Measurements from ENCODE around the gene CMTM8.
A peak's percentile ranks its signal among the peaks of the same experiment; 100 is the strongest.

Gene CMTM8

GRCh38 chr3:32413845-32414521 is 175.5 kb downstream of the CMTM8 start:
- peaks cover 58% of the 10 kb centered on the region for H3K4me1 Mint-ChIP-seq
- H3K36me3 Mint-ChIP-seq (ENCODE audit: low read depth) = peaks cover 1% of the 10 kb centered on the region
- no peak for ATAC-seq
- H3K9me3 Mint-ChIP-seq = no peaks in the 10 kb centered on the region
- H3K27ac Mint-ChIP-seq = peak overlapping the region; percentile 75
- H3K4me3 Mint-ChIP-seq = peak overlapping the region; percentile 2
- no peak for DNase-seq
- no peaks in the 10 kb centered on the region for H3K27me3 Mint-ChIP-seq

GRCh38 chr3:32414522-32415202 is 176.2 kb downstream of the CMTM8 start:
- Mint-ChIP-seq H3K4me3 (peak overlapping the region; percentile 2), H3K27ac (peak overlapping the region; percentile 75), H3K36me3 (ENCODE audit: low read depth) (peaks cover 1% of the 10 kb centered on the region), H3K4me1 (peaks cover 61% of the 10 kb centered on the region), H3K27me3 (no peaks in the 10 kb centered on the region), H3K9me3 (no peaks in the 10 kb centered on the region)
- DNase-seq (no peak), ATAC-seq (peak; percentile 77)

- Mint-ChIP-seq H3K27ac (peak overlapping the region; percentile 90), H3K4me1 (peaks cover 94% of the 10 kb centered on the region), H3K9me3 (no peaks in the 10 kb centered on the region), H3K36me3 (ENCODE audit: low read depth) (peaks cover 1% of the 10 kb centered on the region), H3K27me3 (no peaks in the 10 kb centered on the region), H3K4me3 (peak overlapping the region; percentile 46)
- DNase-seq (no peak), ATAC-seq (no peak)
These were observed 181.3 kb downstream of the CMTM8 start for GRCh38 chr3:32419742-32420125.

Measured in activated naive CD8-positive, alpha-beta T cell treated with anti-CD3 and anti-CD28 coated beads, Interleukin-2, amount 50 U/mL, for 24 hours (primary cell).